OCI-LY3 (cell line): Measurements from ENCODE around the gene HMSD.
A peak's percentile ranks its signal among the peaks of the same experiment; 100 is the strongest.
"Not testable (repeated sequence)": the region's sequence is repeated elsewhere in the genome, so short reads cannot be mapped to it uniquely, and the experiment has no call there.

Experiments used
- H2AFZ ChIP-seq: fragments of 200-600, 300-600 bp; shearing (Covaris generic); 2 replicates; pipeline ENCODE4 v1.6.0; 2014; ENCODE audit warnings: antibody characterized with exemption, low read depth, low read length
- H3K27ac ChIP-seq: fragments of 200-600, 300-600 bp; sonication (generic); 2 replicates; pipeline ENCODE4 v1.5.1; 2014; ENCODE audit warnings: mild to moderate bottlenecking, low read length, moderate library complexity, mixed read lengths
- H3K27me3 ChIP-seq: fragments of 200-600, 300-600 bp; sonication (generic); 2 replicates; pipeline ENCODE4 v1.6.1; 2014; ENCODE audit warnings: low read depth, low read length, mixed read lengths
- H3K36me3 ChIP-seq: fragments of 200-600, 300-600 bp; sonication (generic); replicated peaks from 2 replicates; pipeline ENCODE3; 2014; ENCODE audit warnings: low read depth, low read length, mixed read lengths
- H3K4me1 ChIP-seq: fragments of 300-600, 200-600 bp; sonication (generic); 2 replicates; pipeline ENCODE4 v1.6.1; 2014; ENCODE audit warnings: low read length, mixed read lengths
- H3K4me2 ChIP-seq: fragments of 200-600, 300-600 bp; sonication (generic); 2 replicates; pipeline ENCODE4 v1.6.1; 2014; ENCODE audit warnings: low read length, mixed read lengths
- H3K4me3 ChIP-seq: fragments of 300-600, 200-600 bp; sonication (generic); 2 replicates; pipeline ENCODE4 v1.5.1; 2014; ENCODE audit warnings: antibody characterized with exemption, mild to moderate bottlenecking, low read length, moderate library complexity
- H3K79me2 ChIP-seq: fragments of 300-600, 200-600 bp; shearing (Covaris generic); 2 replicates; pipeline ENCODE4 v1.6.1; 2014; ENCODE audit warnings: mild to moderate bottlenecking, low read length, mixed read lengths
- H3K9ac ChIP-seq: fragments of 300-600, 200-600 bp; shearing (Covaris generic); 2 replicates; pipeline ENCODE4 v1.6.0; 2014; ENCODE audit warnings: mild to moderate bottlenecking, low read length, moderate library complexity
- H3K9me3 ChIP-seq: fragments of 200-600, 300-600 bp; shearing (Covaris generic); 2 replicates; pipeline ENCODE4 v1.6.1; 2014; ENCODE audit warnings: low read length, mixed read lengths; ENCODE audit not compliant: insufficient read depth
- H4K20me1 ChIP-seq: fragments of 200-600, 300-600 bp; sonication (generic); 2 replicates; pipeline ENCODE4 v1.6.1; 2016; ENCODE audit warnings: low read length, mixed read lengths; ENCODE audit not compliant: insufficient read depth
- CTCF ChIP-seq: fragments of 200-600, 300-600 bp; sonication (generic); IDR thresholded peaks from 2 replicates; pipeline ENCODE4 v1.5.1; 2014; ENCODE audit warnings: antibody characterized with exemption, low read length, low read depth
- EZH2phosphoT487 ChIP-seq: fragments of 200-600 bp; shearing (Covaris generic); IDR thresholded peaks from 2 replicates; pipeline ENCODE4 v1.6.1; 2018; ENCODE audit warnings: antibody characterized with exemption, mixed run types, low read depth

The HMSD gene

GRCh38 chr18:63930773-63931354, 18.2 kb upstream of the HMSD start:
- Histone ChIP-seq H2AFZ (no peak overlapping the region), H3K9me3 (no peaks in the 10 kb centered on the region), H3K27me3 (0 out of 2 replicates have a peak, but pooled peaks cover 2% of the 10 kb centered on the region), H3K4me1 (peaks cover 4% of the 10 kb centered on the region; the same call in 1 of the 2 replicates), H4K20me1 (no peaks in the 10 kb centered on the region), H3K27ac (no peak overlapping the region), H3K4me2 (no peak overlapping the region), H3K79me2 (no peaks in the 10 kb centered on the region), H3K36me3 (no peaks in the 10 kb centered on the region), H3K4me3 (no peak overlapping the region), H3K9ac (no peak overlapping the region)
- TF ChIP-seq EZH2phosphoT487, result no peak
- no peak for TF ChIP-seq CTCF

- TF ChIP-seq CTCF (peak; percentile 96), EZH2phosphoT487 (no peak)
- Histone ChIP-seq H3K27ac (peak overlapping the region; percentile 25), H3K4me1 (peaks cover 15% of the 10 kb centered on the region), H3K4me3 (peak overlapping the region; percentile 83), H3K27me3 (peaks cover 10% of the 10 kb centered on the region; the same call in 1 of the 2 replicates), H3K4me2 (peak overlapping the region; percentile 91), H3K36me3 (no peaks in the 10 kb centered on the region), H3K9ac (peak overlapping the region; percentile 86), H4K20me1 (no peaks in the 10 kb centered on the region), H3K9me3 (no peaks in the 10 kb centered on the region), H3K79me2 (no peaks in the 10 kb centered on the region), H2AFZ (peak overlapping the region; percentile 99)
Observed at GRCh38 chr18:63936156-63936931, 12.8 kb upstream of the HMSD start.

GRCh38 chr18:63936932-63937393, 12.1 kb upstream of the HMSD start:
- H4K20me1 ChIP-seq, result no peaks in the 10 kb centered on the region
- H3K4me2 ChIP-seq, result peak overlapping the region; percentile 91
- peaks cover 15% of the 10 kb centered on the region for H3K4me1 ChIP-seq
- peak overlapping the region; percentile 83 for H3K4me3 ChIP-seq
- peak overlapping the region; percentile 99 for H2AFZ ChIP-seq
- H3K36me3 ChIP-seq, result no peaks in the 10 kb centered on the region
- H3K27me3 ChIP-seq, result peaks cover 10% of the 10 kb centered on the region; the same call in 1 of the 2 replicates
- H3K9me3 ChIP-seq, result no peaks in the 10 kb centered on the region
- H3K79me2 ChIP-seq, result no peaks in the 10 kb centered on the region
- H3K9ac ChIP-seq, result peak overlapping the region; percentile 86
- H3K27ac ChIP-seq, result 0 out of 2 replicates have a peak overlapping the region, but pooled peaks have one; percentile 25
- TF ChIP-seq EZH2phosphoT487 (no peak), CTCF (no peak)

- H3K4me3 ChIP-seq, result no peak overlapping the region
- H4K20me1 ChIP-seq, result no peaks in the 10 kb centered on the region
- H3K27me3 ChIP-seq, result peaks cover 16% of the 10 kb centered on the region
- no peak overlapping the region for H3K9ac ChIP-seq
- H3K4me2 ChIP-seq, result no peak overlapping the region
- H3K79me2 ChIP-seq, result no peaks in the 10 kb centered on the region
- H3K9me3 ChIP-seq, result no peaks in the 10 kb centered on the region
- no peak overlapping the region for H3K27ac ChIP-seq
- H3K4me1 ChIP-seq, result peaks cover 15% of the 10 kb centered on the region
- no peak for TF ChIP-seq EZH2phosphoT487
- no peak for TF ChIP-seq CTCF
- no peak overlapping the region for H2AFZ ChIP-seq
- H3K36me3 ChIP-seq, result no peaks in the 10 kb centered on the region
Observed at GRCh38 chr18:63940008-63940407, 9.1 kb upstream of the HMSD start.

GRCh38 chr18:63940543-63941050, 8.5 kb upstream of the HMSD start:
- not testable (repeated sequence) for H3K27ac ChIP-seq, H3K36me3 ChIP-seq, H3K79me2 ChIP-seq, H3K4me3 ChIP-seq, H2AFZ ChIP-seq, H3K9me3 ChIP-seq, H3K9ac ChIP-seq, H4K20me1 ChIP-seq, H3K4me2 ChIP-seq
- H3K4me1 ChIP-seq, result peaks cover 13% of the 10 kb centered on the region
- H3K27me3 ChIP-seq, result peaks cover 16% of the 10 kb centered on the region
